OCI-LY7 (cell line): ENCODE measurements around the gene ZNF516.

Experiments used
- EZH2phosphoT487 ChIP-seq: fragments of 200-600 bp; sonication (generic); IDR thresholded peaks from 2 replicates; pipeline ENCODE4 v1.6.1; 2018; ENCODE audit warnings: low read depth, borderline replicate concordance, mild to moderate bottlenecking, mixed run types, antibody characterized with exemption, low read length, moderate library complexity, mixed read lengths
- TF ChIP-seq, protein P1 (sequence below): fragments of 200-600 bp; sonication (generic); conservative IDR thresholded peaks from 2 replicates; pipeline ENCODE4 v1.5.1; 2014; ENCODE audit warnings: mild to moderate bottlenecking, antibody characterized with exemption, low read length, moderate library complexity, mixed read lengths

DNA sequence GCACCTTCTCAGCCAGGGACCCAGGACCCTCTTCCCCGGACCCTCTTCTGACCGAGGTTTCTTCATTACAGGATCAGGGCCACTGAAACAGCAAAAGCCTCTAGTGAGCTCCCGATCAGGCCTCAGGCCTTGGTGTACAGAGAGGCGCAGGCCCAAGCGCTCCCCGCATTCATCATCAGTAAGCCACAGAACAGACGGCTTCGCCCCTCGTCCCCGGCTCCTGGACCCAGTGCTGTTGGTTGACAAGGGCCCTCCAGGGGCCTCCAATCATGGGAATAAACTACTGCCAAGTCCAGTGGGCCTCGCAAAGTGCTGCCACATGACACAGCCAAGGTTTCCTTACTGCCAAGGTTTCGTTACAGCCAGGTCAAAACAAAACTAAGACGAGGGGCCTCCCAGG lies 111.4 kb downstream of the ZNF516 start:
- TF ChIP-seq, protein P1, sequence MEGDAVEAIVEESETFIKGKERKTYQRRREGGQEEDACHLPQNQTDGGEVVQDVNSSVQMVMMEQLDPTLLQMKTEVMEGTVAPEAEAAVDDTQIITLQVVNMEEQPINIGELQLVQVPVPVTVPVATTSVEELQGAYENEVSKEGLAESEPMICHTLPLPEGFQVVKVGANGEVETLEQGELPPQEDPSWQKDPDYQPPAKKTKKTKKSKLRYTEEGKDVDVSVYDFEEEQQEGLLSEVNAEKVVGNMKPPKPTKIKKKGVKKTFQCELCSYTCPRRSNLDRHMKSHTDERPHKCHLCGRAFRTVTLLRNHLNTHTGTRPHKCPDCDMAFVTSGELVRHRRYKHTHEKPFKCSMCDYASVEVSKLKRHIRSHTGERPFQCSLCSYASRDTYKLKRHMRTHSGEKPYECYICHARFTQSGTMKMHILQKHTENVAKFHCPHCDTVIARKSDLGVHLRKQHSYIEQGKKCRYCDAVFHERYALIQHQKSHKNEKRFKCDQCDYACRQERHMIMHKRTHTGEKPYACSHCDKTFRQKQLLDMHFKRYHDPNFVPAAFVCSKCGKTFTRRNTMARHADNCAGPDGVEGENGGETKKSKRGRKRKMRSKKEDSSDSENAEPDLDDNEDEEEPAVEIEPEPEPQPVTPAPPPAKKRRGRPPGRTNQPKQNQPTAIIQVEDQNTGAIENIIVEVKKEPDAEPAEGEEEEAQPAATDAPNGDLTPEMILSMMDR: no peak
- no peak for TF ChIP-seq EZH2phosphoT487
